Measurements from ENCODE around the gene CDH12.

DNA sequence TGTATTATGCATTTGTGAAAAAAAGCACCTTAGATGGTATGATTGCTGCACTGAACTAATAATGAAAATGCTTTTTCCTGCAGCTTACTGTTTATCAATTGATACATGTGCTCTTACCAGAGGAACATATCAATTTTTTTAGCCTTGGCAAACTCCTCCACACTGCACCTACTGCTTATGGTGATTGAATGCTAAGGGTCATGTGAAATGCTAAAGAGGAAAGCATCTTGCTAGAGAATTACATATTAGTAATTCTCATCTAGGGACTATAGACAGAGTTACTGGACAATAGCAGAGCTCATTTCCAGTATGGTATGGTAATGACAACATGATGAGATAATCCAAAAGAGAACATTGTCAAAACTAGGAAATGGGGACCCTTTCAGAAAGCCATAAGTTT lies 817.1 kb downstream of the CDH12 start:
- TF ChIP-seq, protein P1, sequence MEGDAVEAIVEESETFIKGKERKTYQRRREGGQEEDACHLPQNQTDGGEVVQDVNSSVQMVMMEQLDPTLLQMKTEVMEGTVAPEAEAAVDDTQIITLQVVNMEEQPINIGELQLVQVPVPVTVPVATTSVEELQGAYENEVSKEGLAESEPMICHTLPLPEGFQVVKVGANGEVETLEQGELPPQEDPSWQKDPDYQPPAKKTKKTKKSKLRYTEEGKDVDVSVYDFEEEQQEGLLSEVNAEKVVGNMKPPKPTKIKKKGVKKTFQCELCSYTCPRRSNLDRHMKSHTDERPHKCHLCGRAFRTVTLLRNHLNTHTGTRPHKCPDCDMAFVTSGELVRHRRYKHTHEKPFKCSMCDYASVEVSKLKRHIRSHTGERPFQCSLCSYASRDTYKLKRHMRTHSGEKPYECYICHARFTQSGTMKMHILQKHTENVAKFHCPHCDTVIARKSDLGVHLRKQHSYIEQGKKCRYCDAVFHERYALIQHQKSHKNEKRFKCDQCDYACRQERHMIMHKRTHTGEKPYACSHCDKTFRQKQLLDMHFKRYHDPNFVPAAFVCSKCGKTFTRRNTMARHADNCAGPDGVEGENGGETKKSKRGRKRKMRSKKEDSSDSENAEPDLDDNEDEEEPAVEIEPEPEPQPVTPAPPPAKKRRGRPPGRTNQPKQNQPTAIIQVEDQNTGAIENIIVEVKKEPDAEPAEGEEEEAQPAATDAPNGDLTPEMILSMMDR (IDR thresholded peaks at IDR 0.05; ENCODE audit: insufficient read depth, low read length, poor library complexity, severe bottlenecking), result no peak
- TF ChIP-seq EZH2phosphoT487 (conservative IDR thresholded peaks at IDR 0.05; ENCODE audit: low read length), result no peak
